GM18951 (cell line): ENCODE results near the gene SYNE4.

Experiments used
- POLR2A ChIP-seq: IDR thresholded peaks from 4 replicates; pipeline ENCODE4 v1.6.1; 2011; ENCODE audit warnings: mild to moderate bottlenecking; ENCODE audit not compliant: insufficient read length, insufficient read depth; ENCODE audit errors: extremely low read depth
- in situ Hi-C: fragments of 300-500 bp; cut with MboI; formaldehyde crosslinking; loops from one replicate; pipeline ENCODE4 v1.12.0; 2022; ENCODE audit warnings: low sequenced_read_pairs, mixed read lengths, inconsistent platforms; ENCODE audit not compliant: unreplicated experiment

The SYNE4 gene

DNA sequence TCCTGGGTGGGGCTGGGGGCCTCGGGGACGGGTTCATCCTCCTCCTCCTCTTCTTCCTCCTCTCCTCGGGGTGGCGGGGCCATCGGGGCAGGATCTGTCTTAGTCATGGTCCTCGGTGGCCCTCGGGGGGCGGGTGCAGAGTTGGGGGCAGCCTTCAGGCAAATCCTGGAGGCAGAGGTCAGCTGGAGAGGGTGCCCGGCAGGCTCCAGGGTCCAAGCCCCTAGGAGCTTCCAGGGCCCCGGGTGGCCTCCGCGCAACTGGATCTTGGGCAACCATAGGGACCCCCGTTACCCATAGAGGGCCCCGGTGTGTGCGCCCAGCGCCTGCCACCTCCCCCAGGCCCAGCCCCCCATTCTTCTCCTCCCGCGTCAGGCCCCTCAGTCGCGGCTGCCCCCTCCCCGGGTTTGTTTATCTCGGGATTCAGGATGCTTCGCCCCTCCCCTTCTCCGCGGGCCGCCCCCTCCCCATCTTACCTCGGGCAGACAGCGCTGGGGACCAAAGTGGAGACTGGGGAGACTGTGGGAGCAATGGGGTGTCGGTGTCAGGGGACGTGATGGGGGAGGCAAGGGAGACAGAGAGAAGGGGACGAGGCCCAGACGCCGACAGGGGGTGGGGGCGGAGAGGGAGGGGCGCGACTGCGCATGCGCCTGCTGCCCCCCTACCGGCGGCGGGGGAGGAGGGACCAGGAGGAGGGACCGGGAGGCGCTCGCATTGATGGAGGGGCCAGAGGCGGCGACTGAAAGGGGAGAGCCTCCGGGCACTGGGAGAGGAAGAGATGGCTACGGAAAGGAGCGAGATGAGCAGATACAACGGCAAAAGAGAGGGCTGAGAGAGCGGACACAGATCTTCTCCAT lies 23.9 kb upstream of the SYNE4 start, which contains the start of gene CLIP3:
CLIP3 (minus strand) TSS at position 623 of the 854 bp plus-strand sequence; CDS start at position 107, 516 bp downstream.
- no peak for TF ChIP-seq POLR2A
- in situ Hi-C loops, result no loop called here

DNA sequence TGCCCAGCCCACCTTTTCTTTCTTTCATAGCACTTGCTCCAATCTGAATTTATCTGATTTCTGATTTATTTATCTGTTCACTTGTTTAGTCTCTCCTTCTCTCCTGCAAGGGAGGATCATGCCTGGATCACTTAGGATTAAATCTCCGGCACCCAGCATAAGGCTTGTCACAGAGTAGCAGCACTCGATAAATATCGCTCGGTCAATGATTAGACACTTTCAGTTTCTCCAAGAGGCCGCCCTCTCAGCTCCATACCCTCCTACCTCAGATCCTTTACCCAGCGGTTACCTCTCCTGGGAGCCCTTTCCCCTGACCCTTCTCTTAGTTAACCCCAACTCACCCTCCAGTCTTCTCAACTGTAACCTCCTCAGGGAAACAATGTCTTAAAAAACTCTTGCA lies 22.7 kb upstream of the SYNE4 start:
- TF ChIP-seq POLR2A, result no peak
- in situ Hi-C loops, result no loop called here

DNA sequence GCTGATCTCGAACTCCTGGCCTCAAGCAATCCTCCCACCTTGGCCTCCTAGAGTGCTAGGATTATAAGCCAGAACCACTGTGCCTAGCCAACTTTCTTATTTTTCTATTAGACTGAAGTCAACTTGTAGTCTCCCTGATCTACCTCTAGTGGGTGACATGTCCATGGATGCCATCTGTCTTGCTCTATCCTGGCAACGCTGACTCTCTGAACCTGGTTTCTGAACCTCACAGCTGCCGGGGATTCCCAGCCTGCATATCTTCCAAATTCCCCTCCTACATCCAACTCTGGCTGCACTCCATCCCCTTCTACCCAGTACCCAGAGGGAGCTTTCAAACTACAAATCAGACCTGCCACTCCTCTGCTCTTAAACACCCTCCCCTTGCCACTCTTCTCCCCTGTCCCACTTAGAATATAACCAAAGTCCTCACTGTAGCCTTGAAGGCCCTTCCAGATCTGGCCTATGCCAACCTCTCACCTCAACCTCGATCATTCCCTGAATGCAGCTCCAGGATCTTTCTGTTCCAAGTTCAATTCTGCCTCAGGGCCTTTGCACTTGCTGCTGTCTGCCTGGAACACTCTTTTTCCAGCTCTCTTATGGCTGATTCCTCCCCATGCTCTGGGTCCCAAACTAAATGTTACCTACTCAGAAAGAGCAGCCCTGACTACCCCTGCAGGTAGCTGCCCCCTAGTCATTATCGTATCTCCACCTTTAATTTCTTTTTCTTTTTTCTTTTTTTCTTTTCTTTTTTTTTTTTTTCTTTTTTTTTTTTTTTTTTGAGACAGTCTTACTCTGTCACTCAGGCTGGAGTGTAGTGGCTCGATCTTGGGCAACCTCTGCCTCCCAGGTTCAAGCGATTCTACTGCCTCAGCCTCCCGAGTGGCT lies 21.9 kb upstream of the SYNE4 start:
- in situ Hi-C loops, result no loop called here
- TF ChIP-seq POLR2A, result no peak

DNA sequence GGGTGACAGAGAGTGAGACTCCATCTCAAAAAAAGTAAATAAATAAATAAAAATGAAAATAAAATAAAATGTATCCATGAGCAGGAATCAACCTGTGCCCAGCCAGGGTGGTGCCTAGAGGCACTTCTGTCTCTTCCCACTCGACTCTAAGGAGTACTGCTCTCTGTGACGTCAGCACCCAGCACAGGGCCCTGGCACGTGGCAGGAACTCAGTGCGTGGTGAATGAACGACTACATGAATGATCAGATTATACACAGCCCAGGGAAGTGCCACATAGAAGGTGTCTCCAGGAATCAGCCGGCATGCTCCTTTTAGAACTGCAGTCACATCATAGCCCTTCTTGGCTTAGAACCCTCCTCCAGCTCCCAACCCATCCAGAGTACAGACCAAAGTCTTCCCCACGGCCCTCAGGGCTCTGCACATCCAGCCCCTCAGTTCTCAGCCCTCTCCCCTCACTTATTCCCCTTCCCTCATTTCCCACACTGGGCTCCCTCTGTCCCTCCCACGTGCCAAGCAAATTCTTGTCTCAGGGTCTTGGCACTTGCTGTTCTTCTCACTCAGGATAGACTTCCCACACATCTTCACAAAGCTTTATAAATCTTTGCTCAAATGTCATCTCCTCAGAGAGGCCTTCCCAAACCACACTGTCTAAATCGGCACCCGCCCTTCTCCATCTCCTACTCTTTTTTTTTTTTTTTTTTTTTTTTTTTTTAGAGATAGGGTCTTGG lies 19.9 kb upstream of the SYNE4 start:
- TF ChIP-seq POLR2A, result no peak
- in situ Hi-C loops, result no loop called here

DNA sequence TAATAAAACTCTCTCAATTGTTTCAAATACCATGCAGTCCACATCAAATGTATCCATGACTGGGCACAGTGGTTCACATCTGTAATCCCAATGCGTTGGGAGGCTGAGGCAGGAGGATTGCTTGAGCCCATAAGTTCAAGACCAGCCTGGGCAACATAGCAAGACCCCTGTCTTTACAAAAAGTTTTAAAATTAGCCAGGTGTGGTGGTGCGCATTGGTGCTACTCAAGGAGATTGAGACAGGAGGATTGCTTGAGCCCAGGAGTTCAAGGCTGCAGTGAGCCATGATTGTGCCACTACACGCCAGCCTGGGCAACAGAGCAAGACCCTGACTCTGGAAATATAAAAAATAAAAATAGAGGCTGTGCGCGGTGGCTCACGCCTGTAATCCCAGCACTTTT lies 19.1 kb upstream of the SYNE4 start:
- TF ChIP-seq POLR2A, result no peak
- in situ Hi-C loops, result no loop called here

DNA sequence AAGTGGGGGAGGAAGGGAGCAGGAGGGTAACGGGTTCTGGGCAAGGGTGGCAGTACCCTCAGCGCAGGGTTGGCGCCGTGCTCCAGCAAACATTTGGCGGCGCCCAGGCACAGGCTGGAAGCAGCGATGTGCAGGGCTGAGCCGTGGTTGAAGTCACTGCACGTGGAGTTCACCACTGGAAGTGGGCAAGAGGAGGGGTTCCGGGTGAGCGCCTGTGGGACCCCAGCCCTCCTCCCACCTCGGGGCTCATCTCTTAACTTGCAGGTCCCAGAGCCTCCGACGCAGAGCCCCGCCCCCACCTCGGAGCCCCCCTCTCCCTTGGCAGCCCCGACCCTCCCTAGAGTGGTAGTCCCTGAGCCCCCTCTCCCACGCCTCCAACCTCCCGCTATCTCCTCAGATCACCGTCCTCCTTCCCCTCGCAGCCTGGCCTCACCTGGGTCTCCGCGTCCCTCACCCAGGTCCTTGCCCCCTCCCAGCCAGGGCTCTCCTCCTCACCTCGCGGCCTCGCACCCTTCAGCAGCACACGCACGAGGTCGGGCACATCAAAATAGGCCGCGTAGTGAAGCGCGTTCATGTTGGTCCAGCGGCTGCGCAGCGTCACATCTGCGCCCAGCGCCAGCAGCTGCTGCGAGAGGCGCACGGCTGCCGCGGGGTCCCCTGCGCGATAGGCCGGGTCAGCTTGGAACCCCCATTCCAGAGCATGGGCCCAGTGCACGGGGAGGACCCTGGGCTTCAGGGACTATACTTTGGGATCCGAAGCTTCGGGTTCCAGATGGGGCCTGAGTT lies 17.7 kb upstream of the SYNE4 start:
- no peak for TF ChIP-seq POLR2A
- in situ Hi-C loops, result no loop called here

DNA sequence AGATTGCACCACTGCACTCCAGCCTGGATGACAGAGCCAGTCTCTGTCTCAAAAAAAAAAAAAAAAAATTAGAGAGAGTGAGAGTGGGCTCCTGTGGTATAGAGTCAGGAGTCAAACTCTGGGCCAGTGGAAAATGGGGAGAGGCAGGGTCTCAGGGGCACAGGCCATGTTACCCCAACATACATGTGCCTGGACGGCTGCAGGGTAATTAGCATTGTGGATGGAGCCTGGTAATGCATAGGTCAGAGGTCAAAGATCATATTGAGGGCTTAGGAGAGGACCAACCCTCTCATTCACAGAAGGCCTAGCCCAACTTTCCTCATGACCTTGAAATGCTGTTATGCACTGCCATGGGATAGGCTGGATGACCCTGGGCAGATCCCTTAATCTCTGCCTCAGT lies 16.9 kb upstream of the SYNE4 start:
- in situ Hi-C loops, result no loop called here
- no peak for TF ChIP-seq POLR2A

DNA sequence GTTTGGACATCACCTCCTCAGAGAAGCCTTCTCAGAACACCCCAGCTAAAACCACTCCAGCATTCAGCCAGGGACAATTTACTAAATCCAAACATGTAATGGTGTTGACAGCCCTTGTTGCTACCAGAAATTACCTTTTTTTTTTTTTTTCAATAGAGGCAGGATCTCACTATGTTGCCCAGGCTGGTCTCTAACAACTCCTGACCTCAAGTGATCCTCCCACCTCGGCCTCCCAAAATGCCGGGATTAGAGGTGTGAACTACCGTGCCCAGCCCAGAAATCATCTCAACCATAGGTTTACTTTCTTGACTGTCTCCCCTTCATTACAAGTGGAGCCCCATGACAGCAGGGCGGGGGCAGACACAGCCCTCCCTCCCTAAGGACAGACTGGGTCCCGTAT lies 14.8 kb upstream of the SYNE4 start:
- TF ChIP-seq POLR2A, result no peak
- in situ Hi-C loops, result no loop called here

DNA sequence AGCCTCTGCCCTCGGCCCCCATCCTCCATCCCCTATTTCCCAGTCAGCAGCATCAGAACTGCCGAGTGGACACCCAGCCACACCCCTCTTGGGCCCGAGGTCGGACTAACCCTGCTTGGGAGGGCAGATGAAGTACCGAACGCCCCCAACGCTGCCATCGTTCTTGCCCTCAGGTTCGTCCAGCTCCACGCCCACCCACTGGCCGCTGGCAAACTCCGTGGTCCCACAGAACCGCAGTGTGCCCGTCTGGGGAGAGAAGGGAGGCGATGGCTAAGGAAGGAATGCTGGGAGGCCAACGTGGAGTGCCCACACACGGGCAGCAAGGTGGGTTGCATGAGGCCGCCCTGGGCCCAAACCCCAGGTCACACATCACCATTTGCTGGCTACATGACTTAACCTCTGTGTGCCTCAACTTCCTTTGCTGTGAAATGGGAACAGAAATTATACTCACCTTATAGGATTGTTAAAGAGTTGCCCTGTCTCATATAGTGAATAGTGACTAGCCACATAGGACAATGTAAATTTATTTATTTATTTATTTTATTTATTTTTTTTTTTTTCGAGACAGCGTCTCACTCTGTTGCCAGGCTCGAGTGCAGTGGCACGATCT lies 10.6 kb upstream of the SYNE4 start:
- no peak for TF ChIP-seq POLR2A

DNA sequence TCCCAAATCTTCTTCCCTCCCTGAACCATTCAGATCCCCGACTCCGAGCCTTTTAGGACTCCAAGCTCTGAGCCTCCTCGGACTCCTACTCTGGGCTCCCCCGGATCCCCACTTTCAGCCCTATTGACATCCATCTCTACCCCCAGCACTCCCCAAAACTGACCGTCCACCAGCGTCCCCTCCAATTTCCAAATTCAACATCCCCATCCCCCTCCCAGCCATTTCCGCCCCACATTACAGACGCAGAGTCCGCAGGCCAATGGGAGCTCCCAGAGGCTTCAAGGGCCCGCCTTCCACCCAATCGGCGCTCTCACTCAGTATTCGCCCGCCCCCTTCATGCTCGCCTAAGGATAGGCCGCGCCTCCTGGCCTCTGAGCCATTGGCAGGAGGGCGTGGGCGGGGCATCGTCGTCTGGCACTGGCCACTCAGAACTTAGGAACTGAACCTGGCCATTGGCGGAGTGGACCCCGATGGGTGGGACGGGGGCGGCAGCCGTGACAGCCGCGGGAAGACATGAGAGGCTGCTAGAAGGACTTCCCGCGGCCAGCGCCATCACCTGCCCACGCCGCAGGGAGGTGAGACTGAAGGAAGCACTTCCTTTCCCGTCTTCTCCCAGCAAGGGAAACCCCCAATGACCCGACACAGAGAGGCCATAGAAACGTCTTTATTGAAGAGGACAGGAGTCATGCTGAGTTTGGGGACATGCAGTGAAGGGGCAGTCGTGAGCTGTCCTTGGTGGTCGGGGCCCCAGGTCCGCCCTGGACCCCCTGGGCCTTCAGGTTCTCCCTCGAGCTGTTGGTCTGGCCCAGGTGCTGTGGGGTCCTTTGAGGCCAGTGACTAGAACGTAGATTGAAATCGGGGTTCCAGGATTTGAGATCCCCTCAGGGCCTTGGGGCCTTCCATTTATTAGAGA lies 5.7 kb upstream of the SYNE4 start, which contains the start of gene ALKBH6:
ALKBH6 (minus strand) TSS at position 202 of the 913 bp plus-strand sequence. CDS start 816 bp downstream, outside the sequence.
- peak; percentile 63 for TF ChIP-seq POLR2A
- in situ Hi-C loops, result no loop called here

More for the DNA sequence above, 10.6 kb upstream of the SYNE4 start:
- in situ Hi-C loops, result no loop called here

DNA sequence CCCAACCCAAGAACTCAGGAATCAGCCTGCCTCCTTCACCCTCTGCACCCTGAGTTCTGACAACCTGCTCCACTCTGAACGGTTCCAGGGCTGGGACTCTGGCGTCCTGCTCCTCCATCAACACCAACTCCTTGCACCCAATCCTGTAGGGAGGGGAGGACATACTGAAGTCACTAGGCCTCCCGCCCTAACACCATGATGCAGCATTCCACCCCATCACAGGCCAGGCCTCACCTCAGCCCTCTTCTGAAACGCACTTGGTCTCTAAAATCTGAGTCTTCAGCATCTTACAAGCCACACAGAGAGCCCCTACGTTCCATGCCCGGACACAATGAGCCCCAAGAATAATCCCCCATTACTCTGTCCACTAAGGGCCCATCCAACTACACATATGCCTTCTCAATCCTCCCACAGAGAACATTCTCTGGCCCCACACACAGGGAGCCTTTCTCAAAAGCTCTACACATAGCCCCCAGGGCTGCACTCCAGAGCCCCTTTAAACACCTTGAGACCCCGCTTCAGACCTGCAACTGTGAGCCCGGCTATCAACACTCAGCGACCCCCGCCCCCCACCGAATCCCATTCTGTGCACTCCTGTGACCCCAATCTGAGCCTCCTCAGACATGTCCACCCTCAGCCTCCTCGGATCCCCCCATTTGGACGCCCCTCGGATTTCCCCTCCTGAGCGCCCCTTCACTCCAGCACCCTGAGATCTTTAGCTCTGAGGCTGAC lies 4.8 kb upstream of the SYNE4 start:
- in situ Hi-C loops, result no loop called here
- TF ChIP-seq POLR2A, result no peak

DNA sequence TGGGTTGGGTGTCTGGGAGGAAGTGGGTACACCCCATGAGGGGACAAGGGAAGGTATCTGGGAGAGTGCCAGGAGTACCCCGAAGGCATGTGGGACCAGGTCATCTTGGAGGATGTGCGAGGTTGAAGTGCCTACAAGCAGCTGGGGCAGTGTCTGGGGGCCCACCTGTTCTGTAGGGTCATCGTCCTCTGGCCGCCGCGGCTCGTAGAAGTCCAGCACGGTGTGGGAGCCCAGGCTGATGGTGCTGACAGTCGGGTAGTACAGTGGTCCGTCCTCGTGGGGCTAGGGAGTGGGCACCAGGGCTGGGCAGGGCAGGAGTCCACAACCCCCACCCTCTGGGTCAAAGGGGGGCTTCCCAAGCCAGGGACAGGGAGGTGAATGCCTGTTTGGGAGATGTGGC lies 1.8 kb upstream of the SYNE4 start:
- TF ChIP-seq POLR2A, result no peak
- in situ Hi-C loops, result no loop called here
